HEK293T (cell line): ENCODE results near the gene UCHL5.

Experiments used
- PKNOX1 ChIP-seq: fragments of 450-650 bp; IDR thresholded peaks from 2 replicates; pipeline ENCODE4 v1.6.1; 2016
- SP1 ChIP-seq: fragments of 450-650 bp; IDR thresholded peaks from 2 replicates; pipeline ENCODE4 v1.6.1; 2017

GRCh38 chr1:193065954-193066353, 6.8 kb upstream of the UCHL5 start:
- no peak for TF ChIP-seq PKNOX1
- TF ChIP-seq SP1, result no peak
